Endothelial cell of umbilical vein (primary cell): ENCODE measurements around the gene DCHS1. TPM values are rescaled to one million over a fixed set of nuclear protein-coding genes. Genes with fewer than 3 reads are reported as not detected.

ENCODE experiments used
- BruUV-seq: library from RNA; stranded (reverse); fragments of 400-500 nt; replicated peaks from 2 replicates; lab custom pipeline; 2021; lab: Mats Ljungman, UMichigan
- CTCF ChIA-PET: fragments of 300-600, 350-600 bp; sonication (Branson Sonifier 250); formaldehyde crosslinking; loops from one replicate; lab custom pipeline; 2021; ENCODE audit warnings: antibody characterized with exemption, inconsistent platforms; lab: Charles Lee
- POLR2A ChIA-PET: fragments of 300-600, 350-600 bp; sonication (Branson Sonifier 250); formaldehyde crosslinking; loops from one replicate; lab custom pipeline; 2021; ENCODE audit warnings: antibody characterized with exemption, inconsistent platforms; lab: Charles Lee
- DNase-seq: peaks from one replicate; pipeline ENCODE4 v3.0.0-alpha.2; 2011; ENCODE audit warnings: low read depth, low spot score
- FAIRE-seq: peaks from 2 replicates; lab custom pipeline; 2011; peaks lifted over from hg19 to GRCh38; lab: Jason Lieb, UNC
- H2AFZ ChIP-seq: 2 replicates; pipeline ENCODE4 v1.6.0; 2012; ENCODE audit warnings: low read depth, low read length, control low read depth, inconsistent platforms
- H3K27ac ChIP-seq: 2 replicates; pipeline ENCODE4 v1.5.1; 2011; ENCODE audit warnings: low read depth, mild to moderate bottlenecking, control low read depth, low read length, moderate library complexity; ENCODE audit not compliant: insufficient read depth
- H3K27me3 ChIP-seq, 2 experiments: 2 replicates each; pipeline versions ENCODE4 v1.6.0 to v1.6.1; 2011; ENCODE audit warnings: low read length in 2 of 2, mixed read lengths in 1 of 2; ENCODE audit not compliant: control insufficient read depth in 2 of 2, insufficient read depth in 2 of 2
- H3K36me3 ChIP-seq, 2 experiments: 2 replicates in 1 of 2; 3 replicates in 1 of 2; pipeline ENCODE4 v1.5.1; 2011; ENCODE audit warnings: low read length in 2 of 2, mild to moderate bottlenecking in 1 of 2, moderate library complexity in 1 of 2; ENCODE audit not compliant: control insufficient read depth in 2 of 2, insufficient read depth in 2 of 2; ENCODE audit errors: extremely low read depth in 1 of 2
- H3K4me1 ChIP-seq: 3 replicates; pipeline ENCODE4 v1.5.1; 2011; ENCODE audit warnings: mild to moderate bottlenecking, low read length; ENCODE audit not compliant: control insufficient read depth, insufficient read depth; ENCODE audit errors: extremely low read depth
- H3K4me2 ChIP-seq: 2 replicates; pipeline ENCODE4 v1.6.1; 2011; ENCODE audit warnings: low read length, control low read depth, mixed read lengths; ENCODE audit not compliant: insufficient read depth
- H3K4me3 ChIP-seq, 3 experiments: fragments of 200-600 bp in 1 of 3; sonication (generic), shearing (Covaris generic) in 1 of 3; replicated peaks in 1 of 3; 2 replicates each; pipeline ENCODE4 v1.5.1; 2011 to 2016; ENCODE audit warnings: control low read depth in 3 of 3, low read length in 3 of 3, mild to moderate bottlenecking in 2 of 3, inconsistent platforms in 1 of 3, low read depth in 1 of 3, moderate library complexity in 1 of 3; ENCODE audit not compliant: insufficient read depth in 1 of 3
- H3K79me2 ChIP-seq: 2 replicates; pipeline ENCODE4 v1.6.0; 2012; ENCODE audit warnings: low read length, inconsistent platforms; ENCODE audit not compliant: control insufficient read depth, insufficient read depth
- H3K9ac ChIP-seq: replicated peaks from 2 replicates; pipeline ENCODE3; 2011; ENCODE audit warnings: low read length, control low read depth; ENCODE audit not compliant: insufficient read depth; ENCODE audit errors: extremely low read depth
- H3K9me1 ChIP-seq: replicated peaks from 3 replicates; pipeline ENCODE4 v1.6.0; 2011; ENCODE audit warnings: mild to moderate bottlenecking, low read length; ENCODE audit not compliant: control insufficient read depth, insufficient read depth; ENCODE audit errors: extremely low read depth
- H3K9me3 ChIP-seq: replicated peaks from 2 replicates; pipeline ENCODE4 v1.5.1; 2012; ENCODE audit warnings: low read length, inconsistent platforms; ENCODE audit not compliant: control insufficient read depth, insufficient read depth
- H4K20me1 ChIP-seq: replicated peaks from 2 replicates; pipeline ENCODE3; 2011; ENCODE audit warnings: mild to moderate bottlenecking, low read length; ENCODE audit not compliant: control insufficient read depth, insufficient read depth; ENCODE audit errors: extremely low read depth
- EZH2 ChIP-seq: IDR thresholded peaks from 2 replicates; pipeline ENCODE4 v1.6.1; 2012; ENCODE audit warnings: borderline replicate concordance, low read depth, mild to moderate bottlenecking, moderate library complexity, low read length, inconsistent platforms; ENCODE audit not compliant: severe bottlenecking
- FOS ChIP-seq: IDR thresholded peaks from 2 replicates; pipeline ENCODE4 v1.6.1; 2011; ENCODE audit warnings: mild to moderate bottlenecking, low read length, moderate library complexity, borderline replicate concordance; ENCODE audit not compliant: insufficient read depth
- GATA2 ChIP-seq: IDR thresholded peaks from 2 replicates; pipeline ENCODE4 v1.7.0; 2011; ENCODE audit warnings: low read depth, mild to moderate bottlenecking, moderate library complexity, mixed read lengths, low read length; ENCODE audit not compliant: insufficient read length, insufficient read depth
- JUN ChIP-seq: IDR thresholded peaks from 2 replicates; pipeline ENCODE4 v1.6.1; 2011; ENCODE audit warnings: borderline replicate concordance, low read depth; ENCODE audit not compliant: insufficient read length, insufficient read depth
- MYC ChIP-seq: IDR thresholded peaks from one replicate; pipeline ENCODE4 v1.6.1; 2011; ENCODE audit warnings: mild to moderate bottlenecking, low read depth, low read length
- POLR2A ChIP-seq: IDR thresholded peaks from 2 replicates; pipeline ENCODE4 v1.6.1; 2012; ENCODE audit warnings: low read depth, mild to moderate bottlenecking, control low read depth, low read length
- POLR2AphosphoS5 ChIP-seq: IDR thresholded peaks from 2 replicates; pipeline ENCODE4 v1.6.1; 2012; ENCODE audit warnings: low read depth, mild to moderate bottlenecking, control low read depth, low read length, moderate library complexity; ENCODE audit not compliant: insufficient read depth
- dilution Hi-C: fragments of 300-500 bp; cut with MboI; formaldehyde crosslinking; loops from one replicate; pipeline ENCODE4 v1.15.0; 2019; ENCODE audit warnings: low sequenced_read_pairs; ENCODE audit not compliant: extremely low pct_ligation_motif_present
- intact Hi-C: fragments of 100-400 bp; cut with micrococcal nuclease; formaldehyde crosslinking; loops from one replicate; pipeline ENCODE4 v1.10.0; 2022
- polyA plus RNA-seq, 4 experiments: library from polyadenylated mRNA; depleted of rRNA in 3 of 4; stranded (reverse) in 3 of 4; unstranded in 1 of 4; fragments of >200 nt; gene quantifications; 2 replicates each; pipeline versions ENCODE4 v1.2.1 to v1.2.3, GENCODE V29; 2011 to 2012; ENCODE audit warnings: missing spikeins in 1 of 4
- total RNA-seq: library from RNA; stranded (reverse); gene quantifications from 2 replicates; pipeline ENCODE4 v1.2.3, GENCODE V29; 2021
- TF ChIP-seq, protein P1 (sequence below): IDR thresholded peaks from 2 replicates; pipeline ENCODE4 v1.6.1; 2011; ENCODE audit not compliant: insufficient read depth, insufficient read length
- TF ChIP-seq, protein P2 (sequence below), 2 donors: IDR thresholded peaks; 1 replicate in 1 of 2; 2 replicates in 1 of 2; pipeline ENCODE4 v1.5.1; 2011; ENCODE audit warnings: low read length in 2 of 2, mild to moderate bottlenecking in 2 of 2, moderate library complexity in 2 of 2, control low read depth in 1 of 2, inconsistent platforms in 1 of 2, low read depth in 1 of 2; ENCODE audit not compliant: insufficient read depth in 1 of 2; ENCODE audit errors: extremely low read depth in 1 of 2

The DCHS1 gene
- total and polyA plus RNA-seq, 2 donors (not counting 3 experiments of a cell fraction or from before 2014, with no cell fraction given), result 56.2 to 73.0 TPM

DNA sequence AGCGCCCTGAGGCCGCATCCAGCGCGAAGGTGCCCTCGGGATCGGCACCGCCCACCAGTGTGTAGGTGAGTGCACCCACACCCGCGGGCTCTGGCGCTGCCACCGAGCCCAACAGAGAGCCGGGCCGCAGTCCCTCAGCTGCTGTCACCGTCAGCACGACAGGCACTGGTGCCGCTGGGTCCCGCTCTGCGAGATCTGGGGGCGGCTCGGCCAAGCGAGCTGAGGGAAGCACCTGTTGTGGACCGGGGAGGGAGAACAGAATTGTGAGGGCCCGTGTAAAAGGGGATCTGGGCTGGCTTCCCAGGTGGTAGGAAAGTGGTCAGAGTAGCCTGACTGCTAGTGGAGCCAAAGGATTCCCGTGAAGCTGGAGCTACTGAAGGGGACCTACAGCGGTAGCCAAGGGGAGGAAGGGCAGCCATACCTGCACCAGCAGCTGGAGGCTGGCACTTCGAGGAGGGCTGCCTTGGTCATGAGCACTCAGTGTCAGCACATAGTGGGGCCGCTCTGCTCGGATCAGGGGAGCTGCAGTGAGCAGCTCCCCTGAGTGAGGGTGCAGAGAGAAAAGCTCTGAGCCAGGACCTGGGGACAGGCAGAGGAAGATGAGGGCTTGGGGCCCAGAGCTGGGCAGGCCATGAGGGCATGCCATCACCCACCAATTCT is 24.8 kb downstream of the DCHS1 start:
- H3K27me3 ChIP-seq, result no peaks in the 10 kb centered on the region
- intact Hi-C loops, result no loop called here
- no peak overlapping the region for H3K4me3 ChIP-seq
- DNase-seq (no peak), FAIRE-seq (no peak)
- H3K4me2 ChIP-seq, result no peak overlapping the region
- H3K36me3 ChIP-seq, result peaks cover 5 to 66% of the 10 kb centered on the region in 2 experiments
- TF ChIP-seq, protein P1, sequence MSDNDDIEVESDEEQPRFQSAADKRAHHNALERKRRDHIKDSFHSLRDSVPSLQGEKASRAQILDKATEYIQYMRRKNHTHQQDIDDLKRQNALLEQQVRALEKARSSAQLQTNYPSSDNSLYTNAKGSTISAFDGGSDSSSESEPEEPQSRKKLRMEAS, result no peak
- TF ChIP-seq POLR2A (no peak), POLR2AphosphoS5 (no peak), JUN (no peak), GATA2 (no peak), FOS (no peak), EZH2 (no peak), MYC (no peak)
- TF ChIP-seq, protein P2, sequence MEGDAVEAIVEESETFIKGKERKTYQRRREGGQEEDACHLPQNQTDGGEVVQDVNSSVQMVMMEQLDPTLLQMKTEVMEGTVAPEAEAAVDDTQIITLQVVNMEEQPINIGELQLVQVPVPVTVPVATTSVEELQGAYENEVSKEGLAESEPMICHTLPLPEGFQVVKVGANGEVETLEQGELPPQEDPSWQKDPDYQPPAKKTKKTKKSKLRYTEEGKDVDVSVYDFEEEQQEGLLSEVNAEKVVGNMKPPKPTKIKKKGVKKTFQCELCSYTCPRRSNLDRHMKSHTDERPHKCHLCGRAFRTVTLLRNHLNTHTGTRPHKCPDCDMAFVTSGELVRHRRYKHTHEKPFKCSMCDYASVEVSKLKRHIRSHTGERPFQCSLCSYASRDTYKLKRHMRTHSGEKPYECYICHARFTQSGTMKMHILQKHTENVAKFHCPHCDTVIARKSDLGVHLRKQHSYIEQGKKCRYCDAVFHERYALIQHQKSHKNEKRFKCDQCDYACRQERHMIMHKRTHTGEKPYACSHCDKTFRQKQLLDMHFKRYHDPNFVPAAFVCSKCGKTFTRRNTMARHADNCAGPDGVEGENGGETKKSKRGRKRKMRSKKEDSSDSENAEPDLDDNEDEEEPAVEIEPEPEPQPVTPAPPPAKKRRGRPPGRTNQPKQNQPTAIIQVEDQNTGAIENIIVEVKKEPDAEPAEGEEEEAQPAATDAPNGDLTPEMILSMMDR (IDR thresholded peaks at IDR 0.05; ENCODE audit: extremely low read depth in 1 of 2, insufficient read depth in 1 of 2, low read depth in 1 of 2, low read length in 2 of 2), result no peak
- H3K27ac ChIP-seq, result no peak overlapping the region
- no peak overlapping the region for H2AFZ ChIP-seq
- peaks cover 18% of the 10 kb centered on the region for H3K4me1 ChIP-seq
- no peaks in the 10 kb centered on the region for H3K79me2 ChIP-seq
- H3K9me3 ChIP-seq, result no peaks in the 10 kb centered on the region
- H3K9ac ChIP-seq, result no peak overlapping the region
- POLR2A ChIA-PET, result no interaction called here
- dilution Hi-C loops, result no loop called here
- no peaks in the 10 kb centered on the region for H3K9me1 ChIP-seq
- no TSS peak for BruUV-seq
- CTCF ChIA-PET, result interaction anchor here (0.7 to 1.4 kb wide), 5 partner anchors 10 to 100 kb away, joined by 3 to 4 read pairs (median 3); partner anchors contain the start of gene TPP1
- no peaks in the 10 kb centered on the region for H4K20me1 ChIP-seq
